DOHH2 (cell line): ENCODE measurements around the gene TRIP10.

ENCODE experiments used
- CTCF ChIP-seq: fragments of 200-600 bp; sonication (generic); IDR thresholded peaks from one replicate; pipeline ENCODE4 v1.5.1; 2014; ENCODE audit warnings: antibody characterized with exemption, mild to moderate bottlenecking, low read depth, low read length; ENCODE audit not compliant: poor library complexity, severe bottlenecking
- EZH2phosphoT487 ChIP-seq: fragments of 200-600 bp; sonication (generic); IDR thresholded peaks from 2 replicates; pipeline ENCODE4 v1.6.1; 2017; ENCODE audit warnings: borderline replicate concordance, mild to moderate bottlenecking, antibody characterized with exemption, low read length, moderate library complexity, mixed read lengths

GRCh38 chr19:6728346-6728745, 11.1 kb upstream of the TRIP10 start:
- TF ChIP-seq CTCF, result no peak
- no peak for TF ChIP-seq EZH2phosphoT487
